GM19372 (cell line): Measurements from ENCODE around the gene RRP1B.

ENCODE experiments used
- ATAC-seq: cut with Tn5 transposase; IDR thresholded peaks from one replicate; pipeline ENCODE4 v1.9.1; 2021; ENCODE audit warnings: mild to moderate bottlenecking, low read depth, moderate library complexity; ENCODE audit not compliant: unreplicated experiment

RRP1B gene

DNA sequence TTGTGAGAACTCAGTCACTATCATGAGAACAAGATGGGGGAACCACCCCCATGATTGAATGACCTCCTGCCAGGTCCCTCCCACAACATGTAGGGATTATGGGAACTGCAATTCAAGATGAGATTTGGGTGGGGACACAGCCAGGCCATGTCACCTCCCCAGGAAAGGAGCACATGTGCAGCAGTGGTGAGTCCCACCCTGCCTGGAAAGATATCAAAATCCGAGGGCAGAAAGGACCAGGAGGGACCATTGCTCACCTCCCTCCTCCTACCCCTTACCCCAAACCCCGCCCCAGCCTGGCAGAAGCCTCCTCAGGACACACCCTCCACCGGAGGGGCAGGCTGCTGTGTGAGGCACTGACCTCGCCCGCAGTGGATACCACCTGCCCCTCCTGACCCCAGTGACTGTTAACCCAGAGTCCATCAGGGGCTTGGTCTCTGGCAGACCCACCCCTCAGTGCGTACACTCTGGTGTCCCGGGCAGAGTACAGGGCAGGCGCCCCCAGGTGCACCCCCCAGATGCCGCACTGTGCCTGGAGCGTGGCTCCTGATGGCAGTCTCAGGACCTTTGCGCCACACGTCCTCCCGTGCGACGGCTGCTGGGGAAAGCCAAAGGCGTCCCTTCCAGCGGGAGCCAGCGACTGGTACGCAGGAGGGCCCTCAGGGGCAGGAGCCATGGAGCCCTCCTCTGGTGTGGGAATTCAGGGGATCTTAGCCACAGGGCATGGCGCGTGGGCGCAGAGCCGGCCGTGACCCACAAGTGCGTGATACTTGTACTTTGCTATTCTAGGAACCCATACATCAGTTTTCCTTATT is 80.5 kb downstream of the RRP1B start:
- ATAC-seq: no peak

DNA sequence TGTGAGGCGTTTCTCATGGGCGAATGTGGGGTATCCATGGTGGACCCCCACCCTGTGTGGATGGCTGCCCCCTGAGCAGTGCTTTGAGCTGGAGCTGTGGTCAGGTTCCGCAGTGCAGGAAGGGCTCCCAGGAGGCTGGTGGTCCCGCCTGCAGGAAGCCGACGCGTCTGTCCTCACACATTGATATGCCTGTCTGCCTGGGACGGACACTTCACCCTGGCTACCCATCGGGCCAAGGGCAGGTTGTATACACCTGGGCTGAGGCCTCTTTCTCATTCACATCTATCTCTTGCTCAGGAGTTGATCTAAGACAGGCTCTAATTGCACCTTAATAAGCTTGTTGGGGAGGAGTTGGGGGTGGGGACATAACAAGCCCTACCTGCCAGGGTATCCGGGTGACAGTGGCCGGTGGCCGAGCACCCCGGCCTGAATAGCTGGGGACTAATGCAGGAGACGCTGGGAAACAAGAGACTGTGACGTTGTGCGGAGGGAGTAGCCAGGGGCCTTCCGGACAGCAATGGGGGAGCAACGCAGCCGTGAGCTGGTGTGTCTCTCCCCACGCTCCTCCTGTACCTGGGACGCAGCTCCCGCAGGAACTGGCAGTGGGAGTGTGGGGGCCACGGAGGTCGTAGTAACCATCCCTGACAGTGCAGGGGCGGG is 81.3 kb downstream of the RRP1B start:
- no peak for ATAC-seq

DNA sequence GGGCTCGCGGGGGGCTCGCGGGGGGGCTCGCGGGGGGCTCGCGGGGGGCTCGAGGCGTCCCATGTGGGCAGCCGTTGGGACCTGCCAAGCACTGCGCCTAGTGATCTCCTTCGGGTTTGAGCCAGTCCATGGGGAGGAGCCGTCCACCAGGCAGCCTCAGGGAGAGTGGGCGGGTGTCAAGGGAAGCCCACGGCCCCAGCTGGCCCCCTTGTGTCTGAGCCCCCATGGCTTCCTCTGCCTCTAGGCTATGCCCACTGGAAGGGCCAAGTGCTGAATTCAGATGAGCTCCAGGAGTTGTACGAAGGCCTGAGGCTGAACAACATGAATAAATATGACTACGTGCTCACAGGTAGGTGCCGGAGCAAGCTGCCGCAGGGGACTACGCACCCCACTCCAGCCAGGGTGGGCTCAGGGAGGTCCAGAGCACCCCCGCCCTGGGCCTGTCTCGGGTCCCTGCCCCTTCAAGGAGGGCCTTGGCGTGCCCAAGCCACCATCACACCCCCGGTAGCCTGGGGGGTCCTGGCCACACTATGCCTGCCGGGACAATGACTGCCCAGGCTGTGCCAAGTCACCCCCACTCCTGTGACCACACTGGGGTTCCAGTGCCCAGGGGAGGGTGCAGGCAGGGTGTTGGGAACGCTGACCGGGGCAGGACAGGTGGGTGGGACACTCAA is 82.2 kb downstream of the RRP1B start:
- no peak for ATAC-seq

DNA sequence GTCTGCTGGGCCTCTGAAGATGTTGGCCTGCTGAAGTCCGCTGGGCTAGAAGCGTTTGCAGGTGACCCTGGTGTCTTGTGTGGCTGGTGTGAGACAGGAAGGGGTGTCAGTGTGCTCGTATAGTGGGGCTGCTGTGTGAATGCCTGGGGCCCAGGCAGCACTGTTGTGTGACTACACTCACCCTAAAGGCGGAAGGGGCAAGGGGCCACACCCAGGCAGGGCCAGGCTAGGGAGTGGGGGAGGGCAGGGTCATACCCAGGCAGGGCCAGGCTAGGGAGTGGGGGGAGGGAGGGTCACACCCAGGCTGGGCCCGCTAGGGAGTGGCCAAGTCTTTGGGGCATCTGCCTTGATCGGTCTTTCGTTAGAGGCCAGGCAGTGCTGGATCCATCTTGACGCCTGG is 84.6 kb downstream of the RRP1B start:
- no peak for ATAC-seq

DNA sequence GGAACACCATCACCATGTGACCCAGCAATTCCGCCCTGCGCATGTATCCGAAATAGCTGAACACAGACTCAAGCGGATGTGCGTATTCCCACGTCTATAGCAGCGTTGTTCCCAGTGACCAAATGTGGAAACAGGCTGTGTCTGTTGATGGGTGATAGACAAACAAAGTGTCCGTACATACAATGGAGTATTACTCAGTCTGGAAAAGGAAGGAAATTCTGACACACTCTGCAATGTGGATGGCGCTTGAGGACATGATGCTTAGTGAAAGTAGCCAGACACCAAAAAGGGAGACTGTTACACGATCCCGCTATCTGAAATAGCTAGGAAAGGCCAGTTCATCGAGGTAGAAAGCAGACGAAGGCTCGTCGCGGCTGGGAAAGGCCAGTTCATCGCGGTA is 85.4 kb downstream of the RRP1B start:
- ATAC-seq: no peak
